SHP77 treated with DMSO at 0.1 percent for 48 hours (cell line): ENCODE measurements around the gene PTPN5.

Source experiments
- DNase-seq: peaks from one replicate; lab custom pipeline; 2025; lab: John Stamatoyannopoulos, UW

PTPN5 gene

DNA sequence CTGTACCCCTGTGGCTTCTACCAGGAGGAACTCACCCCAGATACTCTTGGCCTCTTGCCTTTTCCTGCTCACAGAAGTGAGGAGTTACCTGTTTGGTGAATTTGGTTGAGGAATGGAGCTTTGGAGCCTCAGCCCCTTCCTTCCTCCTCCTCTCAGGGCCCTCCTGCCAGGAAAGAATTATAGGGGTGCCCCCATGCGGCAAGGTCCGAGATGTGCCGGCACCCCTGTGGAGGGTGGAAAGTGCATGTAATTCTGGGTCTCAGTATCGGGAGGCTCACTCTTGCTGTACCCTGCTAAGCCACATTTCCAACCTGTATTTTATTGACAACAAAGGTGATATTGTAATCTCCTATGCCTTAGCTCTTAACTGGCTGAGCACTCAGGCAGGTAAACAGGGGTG is 51.9 kb downstream of the PTPN5 start:
- DNase-seq, result no peak

- no peak for DNase-seq
Measured at GRCh38 chr11:18737642-18738041, 54.0 kb downstream of the PTPN5 start.

DNA sequence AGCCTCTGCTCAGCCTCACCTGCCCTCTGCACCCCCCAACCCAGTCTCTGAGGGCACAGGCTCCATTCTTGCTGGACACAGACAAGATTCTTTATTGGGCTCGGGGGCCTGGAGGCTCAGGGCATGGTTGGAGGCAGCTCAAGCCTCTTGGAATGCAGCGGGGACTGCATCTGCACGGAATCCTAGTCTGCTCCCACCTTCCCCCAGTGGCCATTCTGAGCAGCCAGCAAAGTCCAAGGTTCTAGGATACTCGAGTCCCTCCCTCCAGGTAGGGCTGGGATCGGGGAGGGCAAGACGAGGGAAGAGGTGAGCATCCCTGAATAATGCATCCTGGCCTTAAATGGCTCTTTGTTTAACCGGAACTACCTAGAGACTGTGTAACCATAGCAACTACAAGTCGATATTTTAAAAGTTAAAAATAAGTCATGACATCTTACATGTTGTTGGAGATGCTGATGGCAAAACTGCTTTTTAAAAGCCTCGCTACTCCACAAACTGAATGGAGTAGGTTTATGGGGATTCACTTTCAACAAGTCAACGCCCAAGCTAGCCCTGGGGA is 54.9 kb downstream of the PTPN5 start:
- DNase-seq, result no peak

GRCh38 chr11:18733202-18733601 is 58.4 kb downstream of the PTPN5 start:
- DNase-seq, result no peak

DNA sequence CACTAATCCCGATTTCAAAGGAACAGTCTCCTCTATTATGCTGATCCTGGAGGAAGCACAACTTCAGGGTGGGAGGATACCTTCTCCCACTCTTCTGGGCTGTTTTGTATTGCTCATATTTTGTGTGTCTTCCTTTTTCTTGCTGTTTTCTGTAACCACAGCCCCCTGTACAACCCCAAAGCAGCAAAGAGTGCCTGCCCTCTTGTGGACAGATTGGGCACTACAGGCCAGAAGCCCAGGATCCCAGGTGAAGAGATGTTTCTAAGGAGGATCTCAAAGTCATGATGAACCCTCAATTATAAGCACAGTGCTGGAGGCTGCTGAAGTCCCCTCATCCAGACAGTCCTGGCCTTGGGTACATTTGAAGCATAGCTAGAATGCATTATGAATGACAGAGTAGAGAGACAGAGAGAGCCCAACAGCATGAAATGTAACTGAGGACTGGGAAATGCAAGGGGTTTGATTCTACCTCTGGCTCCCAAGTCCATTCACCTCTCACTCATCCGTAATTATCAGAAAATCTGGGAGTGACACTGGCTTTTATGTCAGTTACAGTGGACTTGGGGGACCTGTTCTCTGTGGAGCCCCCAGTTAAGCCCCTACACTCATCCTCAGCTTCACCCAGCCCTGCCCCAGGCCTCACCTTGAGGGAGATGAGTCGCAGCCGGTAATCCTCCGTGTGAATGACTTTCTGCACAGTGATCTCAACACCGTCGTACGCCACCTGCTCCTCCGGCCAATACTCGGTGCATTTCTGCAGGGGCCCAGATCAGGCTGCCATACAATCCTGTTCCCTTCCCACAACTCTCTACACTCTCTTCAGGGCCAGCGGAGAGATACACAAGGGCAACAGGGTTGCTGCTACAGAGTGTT is 59.4 kb downstream of the PTPN5 start:
- no peak for DNase-seq

DNA sequence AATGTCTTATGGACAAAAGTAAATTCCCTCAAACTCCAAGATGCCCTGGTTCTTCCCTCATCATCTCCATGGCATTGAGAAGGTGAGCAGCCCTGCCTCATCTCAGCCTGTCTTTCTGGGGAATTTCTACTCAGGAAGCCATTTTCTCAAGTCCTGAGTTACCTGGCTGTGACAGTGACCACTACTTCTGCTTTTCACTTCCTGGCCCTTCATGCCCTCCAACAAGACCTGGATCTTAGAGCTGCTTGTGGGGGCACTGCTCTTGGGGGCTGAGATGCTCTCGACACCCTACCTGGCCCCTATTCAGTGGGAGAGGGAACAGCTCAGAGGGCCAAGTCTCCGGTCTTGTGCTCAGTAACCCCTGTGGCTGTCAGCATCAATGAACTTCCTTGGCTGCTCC is 60.2 kb downstream of the PTPN5 start:
- no peak for DNase-seq

DNA sequence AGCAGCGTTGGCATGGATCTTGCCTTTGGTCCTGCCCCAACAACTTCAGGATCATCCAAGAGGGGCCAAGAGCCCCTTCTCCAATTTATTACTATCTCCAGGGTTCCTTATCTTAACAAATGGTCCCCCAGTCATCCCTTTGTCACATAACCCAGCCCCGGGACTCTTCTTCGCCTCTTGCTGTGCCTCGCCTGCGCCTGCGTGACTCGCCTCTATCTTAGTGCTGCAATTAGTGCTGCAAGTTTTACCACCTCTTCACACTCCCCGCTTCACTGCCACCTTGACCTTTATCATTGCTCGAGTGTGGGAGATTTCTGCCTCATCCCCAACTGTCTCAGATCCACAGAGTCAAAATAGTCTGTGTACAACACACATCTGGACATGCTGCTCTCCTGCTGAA is 61.6 kb downstream of the PTPN5 start:
- no peak for DNase-seq

GRCh38 chr11:18729426-18729825 is 62.2 kb downstream of the PTPN5 start:
- DNase-seq, result no peak

DNA sequence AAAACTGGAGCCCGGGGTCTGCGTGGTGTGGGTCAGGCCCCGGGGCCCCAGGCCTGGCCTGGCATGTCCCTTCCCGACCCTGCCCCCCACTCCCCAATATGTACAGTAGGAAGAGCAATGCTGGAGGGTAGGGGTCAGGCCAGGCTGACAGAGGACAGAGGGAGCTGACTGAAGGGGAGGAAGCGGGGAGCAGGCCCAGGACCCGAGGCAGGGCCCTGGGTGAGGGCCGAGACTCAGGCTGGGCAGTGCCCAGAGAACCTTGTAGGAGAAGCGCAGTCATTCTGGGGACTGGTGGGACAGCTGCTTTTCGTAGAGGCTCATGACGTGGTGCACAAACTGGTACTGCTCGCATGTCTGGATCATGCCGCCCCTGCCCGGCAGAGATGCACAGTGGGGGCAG is 62.9 kb downstream of the PTPN5 start:
- no peak for DNase-seq

DNA sequence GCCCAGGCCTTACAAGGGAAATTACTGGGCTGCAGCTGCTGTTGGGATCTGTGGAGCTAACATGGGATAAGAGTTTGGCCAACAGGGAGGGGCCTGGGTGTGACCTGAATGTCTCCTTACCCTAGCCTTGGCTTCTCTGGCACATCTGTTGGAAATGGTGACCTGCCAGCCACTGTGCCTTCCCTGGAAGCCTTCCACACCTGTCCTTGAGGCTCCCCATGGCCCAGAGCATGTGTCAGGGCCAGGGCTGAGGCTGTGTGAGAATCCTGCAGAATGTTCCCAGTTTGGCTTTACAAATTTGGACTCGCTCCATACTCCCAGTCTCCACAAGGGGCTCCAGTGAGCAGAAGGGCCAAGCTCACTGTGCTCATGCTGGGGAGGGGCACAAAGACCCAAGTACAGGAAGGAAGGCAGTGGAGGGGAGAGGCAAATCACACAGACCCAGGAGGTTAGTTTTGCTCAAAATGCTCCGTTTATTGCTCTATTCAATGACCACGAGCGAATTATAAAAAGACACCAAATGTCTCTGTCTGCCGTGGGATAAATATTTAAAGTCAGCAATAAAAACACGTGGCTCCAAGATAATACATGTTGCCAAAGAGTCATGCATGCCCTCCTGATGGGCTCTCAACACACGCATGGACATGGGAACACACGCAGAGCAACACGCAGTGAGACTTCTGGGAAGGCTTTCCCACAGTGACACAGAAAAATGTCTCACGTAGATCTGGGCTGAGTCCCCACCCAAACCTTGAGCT is 63.9 kb downstream of the PTPN5 start:
- no peak for DNase-seq

DNA sequence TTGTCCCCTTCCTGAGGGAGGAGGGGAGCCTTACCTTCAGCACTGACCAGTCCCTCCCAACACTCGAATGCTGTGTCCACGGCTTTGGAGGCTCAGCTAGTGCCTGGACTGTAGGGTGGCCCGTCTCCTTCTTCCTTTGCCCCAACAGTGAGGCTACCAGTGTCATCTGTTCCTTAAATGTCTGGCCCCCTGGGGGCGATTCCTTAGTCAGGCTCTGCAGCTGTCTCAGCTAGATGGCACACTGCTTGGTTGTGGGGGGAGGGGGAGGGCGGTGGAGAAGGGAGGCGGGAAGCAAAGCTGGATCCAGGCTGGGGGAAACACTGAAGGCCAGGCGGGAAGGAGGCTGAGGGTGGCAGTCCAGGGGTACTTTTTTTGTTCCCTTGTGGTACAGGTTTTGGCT is 65.6 kb downstream of the PTPN5 start, which contains the start of gene IGSF22:
Gene IGSF22 (minus strand): TSS at position 149 of the 400 bp plus-strand sequence. CDS start 1,952 bp downstream, outside the sequence.
- DNase-seq, result no peak

GRCh38 chr11:18723991-18724390 is 67.6 kb downstream of the PTPN5 start:
- no peak for DNase-seq

DNA sequence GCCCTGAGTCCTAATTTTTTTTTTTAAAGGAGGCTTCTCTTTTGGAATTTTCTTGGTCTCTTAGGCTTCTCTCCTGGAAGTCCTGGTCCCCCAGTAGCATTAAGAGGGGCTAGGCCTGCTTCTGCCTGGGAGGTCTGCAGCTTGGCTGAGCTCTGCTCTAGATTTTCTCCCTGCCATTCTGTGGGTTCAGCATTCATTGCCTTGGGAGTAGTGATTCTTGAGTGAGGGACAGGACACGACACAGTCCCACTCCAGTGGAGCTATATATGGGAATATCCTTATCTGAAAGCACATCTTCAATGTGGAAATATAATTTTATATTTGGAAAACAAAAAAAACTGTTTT is 69.3 kb downstream of the PTPN5 start:
- no peak for DNase-seq

GRCh38 chr11:18721561-18722292 is 69.9 kb downstream of the PTPN5 start:
- no peak for DNase-seq

- DNase-seq, result no peak
Measured at GRCh38 chr11:18720808-18721560, 70.6 kb downstream of the PTPN5 start.

- no peak for DNase-seq
Measured at GRCh38 chr11:18720091-18720807, 71.3 kb downstream of the PTPN5 start.

DNA sequence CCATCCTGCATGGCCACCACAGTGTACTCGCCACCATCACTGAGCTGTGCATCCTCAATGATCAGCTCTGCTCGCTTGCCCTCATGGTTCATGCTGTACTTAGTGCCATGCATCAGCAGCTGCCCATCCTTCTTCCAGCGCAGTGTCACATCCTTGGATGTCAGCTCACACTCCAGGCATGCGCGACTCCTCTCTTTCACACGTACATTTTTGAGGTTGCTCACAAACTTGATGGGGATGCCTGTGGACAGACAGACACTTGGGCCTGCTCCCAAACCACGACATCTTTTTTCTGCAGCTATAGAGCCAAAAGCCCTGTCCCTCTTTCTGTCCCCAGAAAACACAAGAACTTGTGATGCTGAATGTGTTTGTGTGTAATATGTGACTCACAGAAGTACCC is 76.1 kb downstream of the PTPN5 start:
- no peak for DNase-seq

GRCh38 chr11:18714443-18714780 is 77.2 kb downstream of the PTPN5 start:
- DNase-seq, result no peak

GRCh38 chr11:18713646-18714442 is 77.8 kb downstream of the PTPN5 start:
- no peak for DNase-seq

DNA sequence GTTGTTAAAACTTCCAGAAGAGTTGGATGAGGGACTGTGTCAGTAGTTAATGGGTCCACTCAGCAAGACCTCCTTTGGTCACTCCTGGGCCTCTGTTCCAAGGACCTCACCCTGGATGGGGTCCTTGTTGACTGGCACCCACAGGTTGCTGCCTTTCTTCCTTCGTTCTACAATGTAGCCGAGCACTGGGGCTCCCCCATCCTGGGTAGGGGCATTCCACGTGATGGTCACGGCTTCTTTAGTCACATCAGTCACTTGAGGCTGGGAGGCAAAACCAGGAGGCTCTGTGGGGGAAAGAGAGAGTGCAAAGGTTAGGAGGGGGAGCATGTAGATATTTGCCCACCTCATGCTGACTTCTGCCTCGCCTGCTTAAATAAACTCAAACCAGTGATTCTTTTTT is 81.1 kb downstream of the PTPN5 start:
- no peak for DNase-seq
